RWPE1 (cell line): ENCODE data around the gene MFSD6.

Experiments
- CTCF ChIA-PET: fragments of 350-600 bp; sonication (Branson Sonifier 250); formaldehyde crosslinking; extraction: SDS; loops from one replicate; lab custom pipeline; 2021; lab: Yijun Ruan, JAX
- POLR2A ChIA-PET: fragments of 400-600 bp; formaldehyde crosslinking; extraction: SDS; loops from one replicate; lab custom pipeline; 2020; ENCODE audit warnings: antibody characterized with exemption; ENCODE audit not compliant: low non-redundant PET; lab: Yijun Ruan, JAX
- DNase-seq: peaks from one replicate; pipeline ENCODE4 v3.0.0; 2012; ENCODE audit warnings: low spot score
- H3K27ac ChIP-seq: fragments of 450-650 bp; 2 replicates; pipeline ENCODE4 v1.5.1; 2017
- TF ChIP-seq, protein P1 (sequence below): fragments of 450-650 bp; conservative IDR thresholded peaks from 2 replicates; pipeline ENCODE4 v1.5.1; 2017; ENCODE audit warnings: low read depth, mild to moderate bottlenecking

MFSD6 gene

DNA sequence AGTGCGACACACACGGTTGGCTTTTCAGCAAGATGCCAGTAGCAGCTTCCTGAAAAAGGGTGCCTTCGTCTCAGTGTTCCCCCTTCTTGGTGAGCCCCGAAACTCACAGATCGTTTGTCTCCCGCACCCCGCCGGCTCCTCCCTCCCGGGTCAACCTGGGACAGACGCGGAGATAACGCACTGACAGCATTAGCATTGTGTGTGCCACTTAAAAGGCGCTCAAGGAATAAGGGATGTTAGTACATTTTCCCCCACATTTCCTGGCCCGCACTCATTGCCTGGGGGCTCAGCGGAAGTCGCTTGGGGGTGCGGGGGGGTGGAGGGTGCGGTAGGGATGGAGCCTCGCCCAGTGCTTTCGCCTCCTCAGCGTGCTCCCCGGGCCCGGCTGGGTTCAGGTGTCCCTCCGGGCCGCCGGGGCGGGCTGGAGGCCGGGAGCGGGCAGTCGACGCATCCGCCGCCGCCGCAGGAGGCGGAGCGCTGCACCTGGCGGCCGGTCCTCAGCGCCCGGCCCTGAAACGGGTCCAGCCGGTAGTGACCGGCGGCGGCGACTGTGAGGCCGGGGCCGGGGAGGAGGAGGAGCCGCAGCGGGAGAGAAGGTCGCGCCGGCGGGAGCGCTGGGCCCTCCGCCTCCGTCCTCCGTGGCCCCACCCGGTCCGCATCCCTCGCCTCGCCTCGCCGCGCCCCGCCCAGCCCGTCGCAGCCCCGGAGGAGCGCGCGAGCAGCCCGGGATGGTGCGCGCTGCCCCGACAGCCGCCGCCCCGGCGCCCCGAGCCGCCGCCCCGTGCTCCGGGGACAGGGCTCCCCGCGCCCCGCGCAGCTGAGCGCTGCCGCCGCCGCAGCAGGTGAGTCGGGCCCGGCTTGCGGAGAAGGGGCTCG lies at the start of gene MFSD6:
Gene MFSD6, plus strand, starts transcription at position 694 of the 876 bp plus-strand sequence. CDS start 27,675 bp downstream, outside the sequence.
- DNase-seq: peak; percentile 39
- CTCF ChIA-PET: no interaction called here
- POLR2A ChIA-PET: no interaction called here
- H3K27ac ChIP-seq: peak within 1 kb of the TSS; percentile 71
- TF ChIP-seq, protein P1, sequence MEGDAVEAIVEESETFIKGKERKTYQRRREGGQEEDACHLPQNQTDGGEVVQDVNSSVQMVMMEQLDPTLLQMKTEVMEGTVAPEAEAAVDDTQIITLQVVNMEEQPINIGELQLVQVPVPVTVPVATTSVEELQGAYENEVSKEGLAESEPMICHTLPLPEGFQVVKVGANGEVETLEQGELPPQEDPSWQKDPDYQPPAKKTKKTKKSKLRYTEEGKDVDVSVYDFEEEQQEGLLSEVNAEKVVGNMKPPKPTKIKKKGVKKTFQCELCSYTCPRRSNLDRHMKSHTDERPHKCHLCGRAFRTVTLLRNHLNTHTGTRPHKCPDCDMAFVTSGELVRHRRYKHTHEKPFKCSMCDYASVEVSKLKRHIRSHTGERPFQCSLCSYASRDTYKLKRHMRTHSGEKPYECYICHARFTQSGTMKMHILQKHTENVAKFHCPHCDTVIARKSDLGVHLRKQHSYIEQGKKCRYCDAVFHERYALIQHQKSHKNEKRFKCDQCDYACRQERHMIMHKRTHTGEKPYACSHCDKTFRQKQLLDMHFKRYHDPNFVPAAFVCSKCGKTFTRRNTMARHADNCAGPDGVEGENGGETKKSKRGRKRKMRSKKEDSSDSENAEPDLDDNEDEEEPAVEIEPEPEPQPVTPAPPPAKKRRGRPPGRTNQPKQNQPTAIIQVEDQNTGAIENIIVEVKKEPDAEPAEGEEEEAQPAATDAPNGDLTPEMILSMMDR: no peak

DNA sequence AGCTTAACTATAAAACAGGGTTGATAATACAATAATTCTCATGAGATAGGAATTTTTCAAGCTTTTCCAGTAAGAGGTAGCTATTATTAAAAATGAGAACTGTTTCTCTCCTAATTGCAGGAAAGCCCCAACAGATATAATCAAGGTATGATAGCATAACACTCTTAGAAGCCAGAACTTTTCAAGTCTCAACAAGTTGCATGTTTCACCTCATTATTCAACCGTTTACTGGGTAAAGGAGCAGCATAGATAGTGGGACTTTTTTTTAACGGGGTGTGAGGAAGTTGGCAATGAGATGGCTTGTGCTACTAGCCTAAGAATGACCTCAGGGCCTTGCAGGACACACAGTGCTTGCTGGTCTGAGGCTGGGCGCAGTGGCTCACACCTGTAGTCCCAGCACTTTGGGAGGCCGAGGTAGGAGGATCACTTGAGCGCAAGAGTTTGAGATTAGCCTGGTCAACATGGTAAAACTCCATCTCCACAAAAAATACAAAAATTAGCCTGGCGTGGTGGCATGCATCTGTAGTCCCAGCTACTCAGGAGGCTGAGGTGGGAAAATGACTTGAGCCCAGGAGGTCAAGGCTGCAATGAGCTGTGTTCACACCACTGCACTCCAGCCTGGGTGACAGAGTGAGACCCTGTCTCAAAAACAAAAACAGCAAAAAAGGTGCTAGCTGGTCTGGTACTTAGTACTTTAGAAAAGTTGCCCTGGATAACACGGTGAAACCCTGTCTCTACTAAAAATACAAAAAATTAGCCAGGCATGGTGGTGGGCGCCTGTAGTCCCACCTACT lies 49.3 kb upstream of the MFSD6 start:
- CTCF ChIA-PET: interaction anchor here (0.6 kb wide), 2 partner anchors 9 to 568 kb away, joined by 3 to 7 read pairs; no protein-coding TSS in a partner anchor
- DNase-seq: peak; percentile 69
- POLR2A ChIA-PET: interaction anchor here (0.7 kb wide), 1 partner anchor 39 kb away, joined by 3 read pairs; the partner anchor contains the start of gene HIBCH
- H3K27ac ChIP-seq: peak overlapping the region; percentile 89

DNA sequence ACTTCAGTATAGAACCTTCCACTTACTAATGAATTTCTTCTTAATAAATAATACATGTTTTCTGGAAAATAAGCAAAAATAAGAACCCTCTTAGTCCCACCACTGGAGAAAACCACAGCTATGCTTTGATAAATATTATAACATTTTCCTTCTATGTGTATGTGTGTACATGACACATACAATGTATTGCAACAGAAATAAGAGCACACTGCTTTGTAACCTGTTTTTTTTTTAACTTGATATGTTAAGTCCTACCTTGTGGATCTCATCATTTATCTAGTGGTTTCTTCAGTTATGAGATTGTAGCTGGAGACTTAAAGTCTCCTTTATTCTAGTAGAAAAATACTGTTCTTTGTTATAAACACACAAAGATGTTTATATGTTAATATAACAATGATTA lies 47.6 kb upstream of the MFSD6 start:
- ChIA-PET CTCF (no interaction called here), POLR2A (no interaction called here)
- no peak for DNase-seq
- no peak overlapping the region for H3K27ac ChIP-seq
- TF ChIP-seq, protein P1: no peak

DNA sequence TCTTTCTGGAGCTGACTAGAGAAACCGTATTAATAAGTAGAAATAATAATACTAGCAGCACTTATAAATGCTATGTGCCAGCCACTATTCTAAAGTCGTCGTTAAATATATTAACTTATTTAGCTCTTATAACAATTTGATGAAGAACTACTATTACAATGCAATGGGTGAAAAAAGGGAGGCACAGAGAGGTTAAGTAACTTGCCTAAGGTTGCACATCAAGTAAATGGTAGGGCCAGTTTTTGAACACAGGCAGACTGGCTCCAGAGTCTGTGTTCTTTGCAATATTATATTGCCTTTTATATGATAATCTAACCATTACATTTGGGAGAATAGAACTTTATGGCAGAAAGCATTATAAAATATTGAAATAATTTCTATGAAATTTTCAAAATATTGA lies 47.2 kb upstream of the MFSD6 start:
- TF ChIP-seq, protein P1: no peak
- H3K27ac ChIP-seq: no peak overlapping the region
- DNase-seq: no peak
- CTCF ChIA-PET: no interaction called here
- POLR2A ChIA-PET: no interaction called here

DNA sequence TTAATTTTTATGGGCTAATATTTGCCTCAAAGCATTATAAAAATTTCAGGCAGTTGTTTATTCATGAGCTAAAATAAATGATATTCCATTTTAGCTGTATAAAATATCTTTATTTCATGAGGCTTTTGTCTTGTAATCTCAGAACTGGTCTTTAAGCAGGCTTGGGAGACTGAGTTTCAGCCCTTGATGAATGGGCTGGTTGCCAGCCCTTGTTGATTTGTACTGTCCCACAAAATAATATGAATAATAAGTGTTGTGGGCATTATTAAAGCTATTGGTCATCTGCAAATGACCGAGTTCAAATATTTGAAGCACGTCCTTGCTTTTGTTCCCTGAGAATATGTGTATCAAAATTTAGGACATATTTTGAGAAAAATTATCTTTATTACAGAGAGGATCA lies 46.6 kb upstream of the MFSD6 start:
- DNase-seq: no peak
- no peak overlapping the region for H3K27ac ChIP-seq
- TF ChIP-seq, protein P1: no peak
- ChIA-PET CTCF (no interaction called here), POLR2A (no interaction called here)

DNA sequence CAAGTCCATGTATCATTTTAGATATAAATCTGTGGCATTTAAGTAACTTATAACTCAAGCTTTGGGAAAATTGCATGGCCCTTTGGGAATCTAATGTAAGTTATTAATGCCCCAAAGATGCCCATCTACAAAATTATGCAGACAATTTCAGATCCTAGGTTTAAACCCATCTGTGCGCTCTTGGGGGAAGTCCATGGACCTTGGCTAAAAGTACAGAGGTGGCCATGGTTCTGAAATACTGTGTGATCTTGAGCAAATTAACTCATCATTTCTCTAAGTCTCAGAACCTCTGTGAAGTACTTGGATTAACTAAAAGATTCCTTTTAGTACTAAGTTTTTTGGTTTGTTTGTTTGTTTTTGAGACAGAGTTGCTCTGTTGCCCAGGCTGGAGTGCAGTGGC lies 45.3 kb upstream of the MFSD6 start:
- no peak overlapping the region for H3K27ac ChIP-seq
- TF ChIP-seq, protein P1: no peak
- DNase-seq: no peak
- ChIA-PET POLR2A (no interaction called here), CTCF (no interaction called here)
